ENCODE measurements around the gene SLC25A26. TPM values are rescaled to one million over a fixed set of nuclear protein-coding genes. Genes with fewer than 3 reads are reported as not detected.
A peak's percentile ranks its signal among the peaks of the same experiment; 100 is the strongest.

The SLC25A26 gene
- total and polyA plus RNA-seq, 12 donors = 12.1 to 44.2 (median 31.0) TPM

- H3K4me3 ChIP-seq = no peak overlapping the region
- WGBS, 2 donors = 48 to 69% methylated on average over 2 of the region's 2 CpGs
- no peak for TF ChIP-seq CTCF (IDR thresholded peaks at IDR 0.05)
- peaks cover 0 to 36% (median 10%) of the 10 kb centered on the region in 9 donors for H3K4me1 ChIP-seq
- intact Hi-C loops (cut with DNase I) = no loop called here
- DNase-seq (no peak), ATAC-seq (no peak)
- no peaks in the 10 kb centered on the region for H3K9me3 ChIP-seq
- H3K27ac ChIP-seq = peak overlapping the region in 3 of 10 donors; percentile 13 to 16 (median 15)
- no peaks in the 10 kb centered on the region for H3K27me3 ChIP-seq
- no peaks in the 10 kb centered on the region for H3K36me3 ChIP-seq
Measured at GRCh38 chr3:66354001-66354400, 133.2 kb downstream of the SLC25A26 start.

GRCh38 chr3:66355394-66355793, 134.6 kb downstream of the SLC25A26 start:
- no peaks in the 10 kb centered on the region for H3K27me3 ChIP-seq
- no peak overlapping the region for H3K27ac ChIP-seq
- TF ChIP-seq CTCF (IDR thresholded peaks at IDR 0.05) = no peak
- H3K9me3 ChIP-seq = no peaks in the 10 kb centered on the region
- H3K4me3 ChIP-seq = no peak overlapping the region
- no peak for ATAC-seq
- intact Hi-C loops (cut with DNase I) = no loop called here
- WGBS, 2 donors = 94 to 95% methylated on average over 3 of the region's 3 CpGs
- no peaks in the 10 kb centered on the region for H3K36me3 ChIP-seq
- DNase-seq = no peak
- H3K4me1 ChIP-seq = peaks cover 0 to 32% (median 8%) of the 10 kb centered on the region in 9 donors

GRCh38 chr3:66355997-66356396, 135.2 kb downstream of the SLC25A26 start:
- no peak for TF ChIP-seq CTCF (IDR thresholded peaks at IDR 0.05)
- ATAC-seq = no peak
- Histone ChIP-seq H3K4me3 (no peak overlapping the region), H3K4me1 (peaks cover 0 to 32% (median 8%) of the 10 kb centered on the region in 9 donors), H3K27me3 (no peaks in the 10 kb centered on the region), H3K9me3 (no peaks in the 10 kb centered on the region), H3K27ac (no peak overlapping the region), H3K36me3 (no peaks in the 10 kb centered on the region)
- DNase-seq = no peak
- 77 to 81% methylated on average over 1 of the region's 1 CpG for WGBS, 2 donors
- intact Hi-C loops (cut with DNase I) = no loop called here

- Histone ChIP-seq H3K9me3 (no peaks in the 10 kb centered on the region), H3K36me3 (no peaks in the 10 kb centered on the region), H3K4me1 (peaks cover 0 to 45% (median 17%) of the 10 kb centered on the region in 9 donors), H3K27ac (peak overlapping the region in 3 of 10 donors; percentile 53 to 63 (median 53)), H3K27me3 (no peaks in the 10 kb centered on the region), H3K4me3 (no peak overlapping the region)
- DNase-seq (no peak), ATAC-seq (no peak)
- whole genome bisulfite sequencing, 2 donors = 98% methylated on average over 5 of the region's 5 CpGs
- TF ChIP-seq CTCF (IDR thresholded peaks at IDR 0.05) = no peak
- intact Hi-C loops (cut with DNase I) = no loop called here
Measured at GRCh38 chr3:66361356-66361755, 140.6 kb downstream of the SLC25A26 start.

Measured in heart right ventricle (tissue), 16 donors.